ENCODE data around the gene GAMT.

The GAMT gene

GRCh38 chr19:1399079-1399478, 2.3 kb downstream of the GAMT start:
- H3K27ac ChIP-seq: no peak overlapping the region
- no peak for TF ChIP-seq CTCF (conservative IDR thresholded peaks at IDR 0.05)

- no peak overlapping the region for H3K27ac ChIP-seq
- no peak for TF ChIP-seq CTCF (conservative IDR thresholded peaks at IDR 0.05)
These were observed 3.5 kb downstream of the GAMT start for GRCh38 chr19:1397838-1398237.

DNA sequence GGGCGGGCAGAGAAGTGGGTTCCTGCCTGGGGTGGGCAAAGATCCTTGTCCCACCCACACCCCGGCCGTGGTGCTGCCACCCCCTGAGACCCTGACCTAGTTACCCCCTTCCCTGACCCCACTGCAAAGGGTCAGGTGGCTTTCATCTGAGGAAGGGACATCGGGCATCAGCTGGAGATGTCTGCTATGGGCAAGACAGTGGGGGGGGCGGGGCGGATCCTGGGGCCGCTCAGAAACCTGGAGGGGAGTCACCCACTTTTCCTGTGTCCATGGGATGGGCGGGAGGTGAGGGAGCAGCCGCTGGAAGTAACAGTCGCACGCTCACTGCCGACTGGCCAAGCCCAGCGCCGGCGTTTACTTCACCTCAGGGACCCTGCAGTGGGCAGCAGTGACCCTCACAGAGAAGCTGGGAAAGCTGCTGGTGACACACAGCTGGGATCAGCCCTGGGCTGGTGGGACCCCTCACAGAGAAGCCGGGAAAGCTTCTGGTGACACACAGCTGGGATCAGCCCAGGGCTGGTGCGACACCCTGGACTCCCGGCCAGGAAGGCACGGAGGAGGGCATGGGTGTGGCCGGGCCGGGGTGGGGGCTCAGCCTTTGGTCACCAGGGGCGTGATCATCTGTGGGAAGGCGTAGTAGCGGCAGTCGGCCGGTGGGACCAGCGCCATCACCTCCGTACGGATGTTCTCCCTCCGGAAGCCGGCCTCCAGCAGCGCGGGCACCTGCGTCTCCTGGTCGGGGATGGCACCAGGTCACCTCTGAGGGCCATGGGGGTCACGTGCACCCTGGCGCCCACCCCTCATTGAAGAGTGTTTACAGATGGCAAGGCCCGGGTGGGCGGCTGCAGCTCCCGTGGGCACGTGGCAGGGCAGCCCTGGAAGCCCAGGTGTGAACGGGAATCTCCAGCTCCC, 4.3 kb downstream of the GAMT start:
- no peak for TF ChIP-seq CTCF (conservative IDR thresholded peaks at IDR 0.05)
- H3K27ac ChIP-seq: no peak overlapping the region

- TF ChIP-seq CTCF (conservative IDR thresholded peaks at IDR 0.05): no peak
- peak overlapping the region; percentile 78 for H3K27ac ChIP-seq
These were observed 5.1 kb downstream of the GAMT start for GRCh38 chr19:1396019-1396767.

- peak overlapping the region; percentile 78 for H3K27ac ChIP-seq
- TF ChIP-seq CTCF (conservative IDR thresholded peaks at IDR 0.05): no peak
These were observed 5.9 kb downstream of the GAMT start for GRCh38 chr19:1395194-1396018.

DNA sequence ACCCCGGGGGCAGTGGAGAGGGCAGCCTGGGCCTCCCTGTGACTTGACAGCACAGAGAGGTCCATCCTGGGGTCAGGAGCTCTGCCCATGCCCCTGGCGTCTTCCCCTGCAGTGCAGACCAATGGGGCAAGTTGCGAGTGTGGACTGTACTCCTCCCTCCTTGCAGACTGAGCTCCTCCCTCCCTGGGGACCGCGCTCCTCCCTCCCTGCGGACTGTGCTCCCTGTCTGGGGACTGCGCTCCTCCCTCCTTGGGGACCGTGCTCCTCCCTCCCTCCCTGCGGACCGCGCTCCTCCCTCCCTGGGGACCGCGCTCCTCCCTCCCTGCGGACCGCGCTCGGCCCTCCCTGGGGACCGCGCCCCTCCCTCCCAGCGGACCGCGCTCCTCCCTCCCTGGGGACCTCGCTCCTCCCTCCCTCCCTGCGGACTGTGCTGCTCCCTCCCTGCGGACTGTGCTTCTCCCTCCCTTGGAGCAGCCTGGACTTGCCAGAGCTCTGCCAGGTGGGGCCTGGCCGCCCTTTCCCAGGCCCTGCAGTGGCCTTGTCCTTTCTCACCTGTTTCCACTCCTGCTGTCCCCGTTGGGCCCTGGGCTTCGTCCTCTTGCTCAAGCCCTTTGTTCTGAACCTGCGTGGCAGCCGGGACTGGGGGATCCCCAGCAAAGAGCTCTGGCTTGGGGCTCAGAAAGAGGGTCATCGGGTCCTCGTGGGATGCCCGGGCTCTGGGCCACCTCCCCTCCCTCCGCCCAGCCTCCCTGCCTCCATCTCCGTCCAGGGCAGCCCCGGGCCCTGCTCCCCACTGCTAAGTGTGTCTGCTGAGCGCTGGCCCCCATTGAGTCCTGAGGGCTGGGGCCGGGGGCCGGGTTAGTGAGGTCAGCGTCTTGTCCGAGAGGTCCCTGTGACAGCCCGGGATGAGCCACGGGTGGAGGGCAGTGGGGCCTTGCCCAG, 6.8 kb downstream of the GAMT start:
- TF ChIP-seq CTCF (conservative IDR thresholded peaks at IDR 0.05): no peak
- peak overlapping the region; percentile 78 for H3K27ac ChIP-seq
